Smooth muscle cell (in vitro differentiated cells): Measurements from ENCODE around the gene PSMC3. TPM values are rescaled to one million over a fixed set of nuclear protein-coding genes. Genes with fewer than 3 reads are reported as not detected.
A peak's percentile ranks its signal among the peaks of the same experiment; 100 is the strongest.

Source experiments
- DNase-seq: peaks from one replicate; lab custom pipeline; 2025; ENCODE audit not compliant: unreplicated experiment; lab: John Stamatoyannopoulos, UW
- H2AFZ ChIP-seq: fragments of 200-600 bp; sonication (generic); 2 replicates; pipeline ENCODE4 v1.6.0; 2016; ENCODE audit warnings: antibody characterized with exemption, low read depth, mild to moderate bottlenecking
- H3F3A ChIP-seq: fragments of 200-600 bp; sonication (generic); 2 replicates; pipeline ENCODE4 v1.6.0; 2017; ENCODE audit warnings: antibody characterized with exemption, low read depth
- H3K27ac ChIP-seq: fragments of 200-600 bp; sonication (generic); 2 replicates; pipeline ENCODE4 v1.5.1; 2016; ENCODE audit warnings: low read depth, mild to moderate bottlenecking
- H3K27me3 ChIP-seq: fragments of 200-600 bp; sonication (generic); 2 replicates; pipeline ENCODE4 v1.6.1; 2016; ENCODE audit warnings: low read depth, mild to moderate bottlenecking
- H3K36me3 ChIP-seq: fragments of 200-600 bp; sonication (generic); 2 replicates; pipeline ENCODE4 v1.5.1; 2016; ENCODE audit warnings: low read depth
- H3K4me1 ChIP-seq: fragments of 200-600 bp; sonication (generic); 2 replicates; pipeline ENCODE4 v1.5.1; 2016; ENCODE audit warnings: low read depth
- H3K4me2 ChIP-seq: fragments of 200-600 bp; sonication (generic); 2 replicates; pipeline ENCODE4 v1.6.0; 2016; ENCODE audit warnings: mild to moderate bottlenecking
- H3K4me3 ChIP-seq: fragments of 200-600 bp; sonication (generic); 2 replicates; pipeline ENCODE4 v1.5.1; 2016; ENCODE audit warnings: mild to moderate bottlenecking
- H3K79me2 ChIP-seq: fragments of 200-600 bp; sonication (generic); 2 replicates; pipeline ENCODE4 v1.6.0; 2016; ENCODE audit warnings: low read depth, mild to moderate bottlenecking
- H3K9ac ChIP-seq: fragments of 200-600 bp; sonication (generic); 2 replicates; pipeline ENCODE4 v1.6.0; 2016; ENCODE audit warnings: low read depth
- H3K9me3 ChIP-seq: fragments of 200-600 bp; sonication (generic); replicated peaks from 2 replicates; pipeline ENCODE4 v1.5.1; 2016; ENCODE audit warnings: low read depth
- H4K20me1 ChIP-seq: fragments of 200-600 bp; sonication (generic); 2 replicates; pipeline ENCODE4 v1.6.0; 2016; ENCODE audit warnings: low read depth
- WGBS: methylation state at CpG from one replicate; pipeline ENCODE4 v1.1.7; 2016; ENCODE audit warnings: low lambda C conversion rate; 5-methylcytosine and 5-hydroxymethylcytosine counted together
- microRNA-seq: library from miRNA; unstranded; fragments of <30 nt; microRNA quantifications from one replicate; pipeline ENCODE4, GENCODE V29; 2016; ENCODE audit warnings: borderline number of aligned reads
- polyA plus RNA-seq: library from polyadenylated mRNA; unstranded; fragments of >200 nt; fragmentation: Nextera tagmentation; extraction: Ambion mirVana; gene quantifications from 2 replicates; pipeline ENCODE4 v1.2.1, GENCODE V29; 2016
- small RNA-seq: library from RNA; depleted of rRNA; stranded (forward); fragments of <200 nt; gene quantifications from one replicate; pipeline ENCODE3, GENCODE V24; 2014
- total RNA-seq: library from RNA; depleted of rRNA; stranded (reverse); fragments of >200 nt; gene quantifications from 2 replicates; pipeline ENCODE4 v1.2.3, GENCODE V29; 2014
- TF ChIP-seq, protein P1 (sequence below): fragments of 200-600 bp; sonication (generic); IDR thresholded peaks from 2 replicates; pipeline ENCODE4 v1.5.1; 2017; ENCODE audit warnings: borderline replicate concordance, mild to moderate bottlenecking, antibody characterized with exemption; ENCODE audit not compliant: insufficient read depth, poor library complexity, severe bottlenecking

PSMC3 gene
- total and polyA plus RNA-seq, 2 experiments from 2014 or later, result 71.2 to 211 TPM

DNA sequence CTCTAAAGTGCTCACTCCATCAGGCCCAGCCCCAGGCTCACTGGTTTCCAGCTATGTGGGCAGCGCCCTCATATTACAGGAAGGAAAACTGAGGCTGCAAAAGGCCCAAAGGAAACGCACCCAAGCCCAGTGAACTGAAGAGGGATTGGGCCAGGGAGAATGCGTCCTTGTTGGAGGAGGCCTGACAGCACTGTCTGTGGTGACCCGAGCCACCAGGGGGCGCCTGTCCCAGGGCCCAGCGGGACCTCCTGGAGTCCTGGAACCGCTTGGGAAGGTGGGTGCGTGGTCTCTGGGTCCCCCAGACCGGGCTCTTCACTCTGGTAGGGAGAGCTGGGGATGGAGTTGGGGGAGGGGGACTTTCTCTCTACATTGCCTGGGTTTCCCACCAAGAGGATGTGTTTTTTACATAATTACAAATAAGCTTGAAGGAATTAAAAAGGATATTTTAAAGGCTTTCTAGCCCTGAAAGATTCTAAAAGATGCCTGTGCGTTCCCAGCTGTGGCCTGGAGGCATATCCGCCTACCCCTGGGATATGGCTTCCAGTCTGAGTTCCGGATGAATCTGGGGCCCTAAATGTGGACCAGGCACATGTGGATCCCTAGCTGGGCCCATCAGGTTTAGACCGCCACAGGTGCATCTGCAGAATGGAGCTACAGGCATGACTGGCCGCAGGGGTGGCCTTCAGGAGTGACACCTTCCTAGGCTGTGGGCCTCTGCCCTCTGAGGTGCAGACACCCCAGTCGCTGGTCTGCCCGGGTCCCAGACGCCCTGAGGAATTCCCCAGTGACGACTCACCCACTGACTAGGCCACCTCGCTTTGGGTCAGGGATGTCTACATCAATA lies 52.1 kb downstream of the PSMC3 start:
- no peaks in the 10 kb centered on the region for H4K20me1 ChIP-seq
- H3K27me3 ChIP-seq, result no peaks in the 10 kb centered on the region
- 41% methylated on average over 19 of the region's 19 CpGs for WGBS
- no peaks in the 10 kb centered on the region for H3K79me2 ChIP-seq
- H3K4me1 ChIP-seq, result no peaks in the 10 kb centered on the region
- TF ChIP-seq, protein P1, sequence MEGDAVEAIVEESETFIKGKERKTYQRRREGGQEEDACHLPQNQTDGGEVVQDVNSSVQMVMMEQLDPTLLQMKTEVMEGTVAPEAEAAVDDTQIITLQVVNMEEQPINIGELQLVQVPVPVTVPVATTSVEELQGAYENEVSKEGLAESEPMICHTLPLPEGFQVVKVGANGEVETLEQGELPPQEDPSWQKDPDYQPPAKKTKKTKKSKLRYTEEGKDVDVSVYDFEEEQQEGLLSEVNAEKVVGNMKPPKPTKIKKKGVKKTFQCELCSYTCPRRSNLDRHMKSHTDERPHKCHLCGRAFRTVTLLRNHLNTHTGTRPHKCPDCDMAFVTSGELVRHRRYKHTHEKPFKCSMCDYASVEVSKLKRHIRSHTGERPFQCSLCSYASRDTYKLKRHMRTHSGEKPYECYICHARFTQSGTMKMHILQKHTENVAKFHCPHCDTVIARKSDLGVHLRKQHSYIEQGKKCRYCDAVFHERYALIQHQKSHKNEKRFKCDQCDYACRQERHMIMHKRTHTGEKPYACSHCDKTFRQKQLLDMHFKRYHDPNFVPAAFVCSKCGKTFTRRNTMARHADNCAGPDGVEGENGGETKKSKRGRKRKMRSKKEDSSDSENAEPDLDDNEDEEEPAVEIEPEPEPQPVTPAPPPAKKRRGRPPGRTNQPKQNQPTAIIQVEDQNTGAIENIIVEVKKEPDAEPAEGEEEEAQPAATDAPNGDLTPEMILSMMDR, result peak; percentile 96
- DNase-seq, result peak; percentile 56
- H2AFZ ChIP-seq, result no peak overlapping the region
- no peak overlapping the region for H3K27ac ChIP-seq
- H3K4me2 ChIP-seq, result no peak overlapping the region
- H3F3A ChIP-seq, result no peaks in the 10 kb centered on the region
- H3K4me3 ChIP-seq, result no peak overlapping the region
- no peak overlapping the region for H3K9ac ChIP-seq
- H3K9me3 ChIP-seq, result no peaks in the 10 kb centered on the region
- no peaks in the 10 kb centered on the region for H3K36me3 ChIP-seq

DNA sequence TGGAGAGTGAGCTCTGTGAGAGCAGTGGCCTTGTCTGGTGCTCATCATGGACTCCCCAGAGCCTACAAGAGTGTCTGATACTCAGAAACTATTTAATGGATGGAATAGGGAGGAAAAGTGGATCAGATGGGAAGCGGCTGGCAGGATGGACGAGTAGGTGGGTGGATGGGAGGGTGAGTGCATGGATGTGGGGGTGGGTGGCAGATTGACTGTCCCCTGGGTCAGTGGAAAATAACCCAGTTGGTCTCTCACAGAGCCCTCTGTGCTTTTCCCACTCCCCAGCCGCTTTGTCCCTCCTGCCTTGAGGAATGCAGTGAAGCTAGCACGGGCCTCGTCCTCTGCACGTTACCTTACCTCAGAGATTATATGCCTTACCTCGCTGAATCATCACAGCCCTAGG lies 53.8 kb downstream of the PSMC3 start:
- H3F3A ChIP-seq, result no peaks in the 10 kb centered on the region
- no peaks in the 10 kb centered on the region for H3K27me3 ChIP-seq
- no peak overlapping the region for H3K9ac ChIP-seq
- H3K79me2 ChIP-seq, result no peaks in the 10 kb centered on the region
- H2AFZ ChIP-seq, result no peak overlapping the region
- H3K4me2 ChIP-seq, result no peak overlapping the region
- no peak overlapping the region for H3K4me3 ChIP-seq
- H3K36me3 ChIP-seq, result no peaks in the 10 kb centered on the region
- H3K4me1 ChIP-seq, result no peaks in the 10 kb centered on the region
- no peak for DNase-seq
- H4K20me1 ChIP-seq, result no peaks in the 10 kb centered on the region
- TF ChIP-seq, protein P1, result no peak
- no peak overlapping the region for H3K27ac ChIP-seq
- 71% methylated on average over 7 of the region's 7 CpGs for WGBS
- no peaks in the 10 kb centered on the region for H3K9me3 ChIP-seq

DNA sequence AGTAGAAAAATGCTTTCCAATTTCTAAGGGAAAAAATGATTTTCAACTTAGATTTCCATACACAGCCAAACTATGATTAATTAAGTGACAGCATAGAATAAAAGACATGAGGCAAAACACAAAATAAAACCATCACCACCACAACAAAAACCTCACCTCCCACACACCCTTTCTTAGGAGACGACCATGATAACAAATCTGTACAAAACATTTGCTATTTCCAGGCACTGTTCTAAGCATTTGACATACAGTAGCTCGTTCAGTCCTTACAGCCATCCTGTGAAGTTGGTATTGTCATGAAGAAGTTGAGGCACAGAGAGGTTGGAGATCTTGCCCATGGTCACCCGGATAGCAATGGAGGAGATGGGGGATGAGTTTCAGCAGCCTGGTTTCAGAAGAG lies 56.6 kb downstream of the PSMC3 start:
- Histone ChIP-seq H3K36me3 (no peaks in the 10 kb centered on the region), H3K27ac (no peak overlapping the region), H3K4me1 (no peaks in the 10 kb centered on the region), H4K20me1 (no peaks in the 10 kb centered on the region), H3K9me3 (no peaks in the 10 kb centered on the region), H3K4me2 (no peak overlapping the region), H2AFZ (no peak overlapping the region), H3K4me3 (no peak overlapping the region), H3K27me3 (no peaks in the 10 kb centered on the region), H3K9ac (no peak overlapping the region), H3K79me2 (no peaks in the 10 kb centered on the region), H3F3A (no peaks in the 10 kb centered on the region)
- 64% methylated on average over 3 of the region's 3 CpGs for WGBS
- TF ChIP-seq, protein P1, result no peak
- DNase-seq, result no peak

Small RNA genes lying within 50 kb of the gene (microRNA-seq; reads per million reads assigned to microRNA genes)
- not detected for gene MIR4487

Small RNA genes lying within 50 kb of the gene (small RNA-seq; reads per million reads assigned to genes)
- not detected for gene MIR4487

Other genes starting within 250 kb of the PSMC3 start
- 71.9 and 76.5 TPM in 2 replicates for gene ARFGAP2, start 249.6 kb downstream of the PSMC3 start, total RNA-seq
- 58.6 and 70.1 TPM in 2 replicates for gene ARFGAP2, start 249.6 kb downstream of the PSMC3 start, polyA plus RNA-seq
- 24.8 and 27.3 TPM in 2 replicates for gene PACSIN3, start 240.0 kb downstream of the PSMC3 start, total RNA-seq
- 55.7 and 85.9 TPM in 2 replicates for gene PACSIN3, start 240.0 kb downstream of the PSMC3 start, polyA plus RNA-seq
- gene DDB2, start 211.5 kb downstream of the PSMC3 start, total RNA-seq, result 60.1 and 64.4 TPM in 2 replicates
- 96.0 and 104 TPM in 2 replicates for gene DDB2, start 211.5 kb downstream of the PSMC3 start, polyA plus RNA-seq
- gene ACP2, start 177.6 kb downstream of the PSMC3 start, total RNA-seq, result 31.4 and 62.4 TPM in 2 replicates
- gene ACP2, start 177.6 kb downstream of the PSMC3 start, polyA plus RNA-seq, result 25.0 and 26.3 TPM in 2 replicates
- gene NR1H3, start 168.4 kb downstream of the PSMC3 start, total RNA-seq, result 8.1 and 8.4 TPM in 2 replicates
- gene NR1H3, start 168.4 kb downstream of the PSMC3 start, polyA plus RNA-seq, result 13.7 and 19.2 TPM in 2 replicates
- gene MADD, start 156.3 kb downstream of the PSMC3 start, total RNA-seq, result 24.2 and 27.7 TPM in 2 replicates
- gene MADD, start 156.3 kb downstream of the PSMC3 start, polyA plus RNA-seq, result 13.1 and 15.0 TPM in 2 replicates
- not detected in 2 replicates for gene MYBPC3, start 73.7 kb downstream of the PSMC3 start, total RNA-seq
- 0.03 and 0.25 TPM in 2 replicates for gene MYBPC3, start 73.7 kb downstream of the PSMC3 start, polyA plus RNA-seq
- not detected in 2 replicates for gene SPI1, start 47.9 kb downstream of the PSMC3 start, total RNA-seq
- gene SPI1, start 47.9 kb downstream of the PSMC3 start, polyA plus RNA-seq, result not detected in 2 replicates
- gene SLC39A13, start 17.8 kb downstream of the PSMC3 start, total RNA-seq, result 51.7 and 56.9 TPM in 2 replicates
- 138 and 143 TPM in 2 replicates for gene SLC39A13, start 17.8 kb downstream of the PSMC3 start, polyA plus RNA-seq
- not detected in 2 replicates for gene RAPSN, start 22.7 kb upstream of the PSMC3 start, total RNA-seq
- gene RAPSN, start 22.7 kb upstream of the PSMC3 start, polyA plus RNA-seq, result 0.41 and 0.96 TPM in 2 replicates
- gene CELF1, start 126.7 kb upstream of the PSMC3 start, total RNA-seq, result 64.8 and 78.2 TPM in 2 replicates
- gene CELF1, start 126.7 kb upstream of the PSMC3 start, polyA plus RNA-seq, result 42.5 and 49.4 TPM in 2 replicates
- 136 and 152 TPM in 2 replicates for gene PTPMT1, start 139.2 kb upstream of the PSMC3 start, total RNA-seq
- 75.5 and 103 TPM in 2 replicates for gene PTPMT1, start 139.2 kb upstream of the PSMC3 start, polyA plus RNA-seq
- 9.4 and 17.5 TPM in 2 replicates for gene KBTBD4, start 152.5 kb upstream of the PSMC3 start, total RNA-seq
- gene KBTBD4, start 152.5 kb upstream of the PSMC3 start, polyA plus RNA-seq, result 13.7 and 14.2 TPM in 2 replicates
- gene NDUFS3, start 152.6 kb upstream of the PSMC3 start, total RNA-seq, result 53.8 and 60.8 TPM in 2 replicates
- 106 and 110 TPM in 2 replicates for gene NDUFS3, start 152.6 kb upstream of the PSMC3 start, polyA plus RNA-seq
- not detected in 2 replicates for gene FAM180B, start 160.2 kb upstream of the PSMC3 start, total RNA-seq
- gene FAM180B, start 160.2 kb upstream of the PSMC3 start, polyA plus RNA-seq, result 0.46 TPM in 1 of 2 replicates, not detected in the other
- 0.09 and 1.3 TPM in 2 replicates for gene C1QTNF4, start 168.0 kb upstream of the PSMC3 start, total RNA-seq
- gene C1QTNF4, start 168.0 kb upstream of the PSMC3 start, polyA plus RNA-seq, result 0.48 and 1.0 TPM in 2 replicates
- gene MTCH2, start 216.1 kb upstream of the PSMC3 start, total RNA-seq, result 74.0 and 97.0 TPM in 2 replicates
- gene MTCH2, start 216.1 kb upstream of the PSMC3 start, polyA plus RNA-seq, result 152 and 177 TPM in 2 replicates